ENCODE data around the gene HYAL2.

Gene HYAL2

DNA sequence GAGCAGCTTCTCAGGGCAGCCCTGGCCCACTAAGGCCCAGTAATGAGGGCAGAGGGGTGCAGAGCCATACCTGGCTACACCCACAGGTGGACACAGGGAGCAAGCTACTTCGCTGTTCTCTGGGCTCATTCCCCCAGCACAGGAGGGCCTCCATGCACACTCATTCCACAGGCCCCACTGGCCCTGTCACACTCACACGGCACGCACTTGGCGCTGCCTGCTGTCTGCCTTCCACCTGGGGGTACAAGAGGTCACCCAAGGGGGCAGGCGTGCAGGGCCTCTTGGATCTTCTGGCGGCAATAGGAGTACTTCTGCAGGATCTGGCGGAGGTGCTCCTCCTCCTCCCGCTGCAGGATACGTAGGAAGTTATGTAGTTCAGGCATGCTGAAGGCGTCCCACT is 7.8 kb upstream of the HYAL2 start:
- DNase-seq (ENCODE audit: low spot score), result no peak

DNA sequence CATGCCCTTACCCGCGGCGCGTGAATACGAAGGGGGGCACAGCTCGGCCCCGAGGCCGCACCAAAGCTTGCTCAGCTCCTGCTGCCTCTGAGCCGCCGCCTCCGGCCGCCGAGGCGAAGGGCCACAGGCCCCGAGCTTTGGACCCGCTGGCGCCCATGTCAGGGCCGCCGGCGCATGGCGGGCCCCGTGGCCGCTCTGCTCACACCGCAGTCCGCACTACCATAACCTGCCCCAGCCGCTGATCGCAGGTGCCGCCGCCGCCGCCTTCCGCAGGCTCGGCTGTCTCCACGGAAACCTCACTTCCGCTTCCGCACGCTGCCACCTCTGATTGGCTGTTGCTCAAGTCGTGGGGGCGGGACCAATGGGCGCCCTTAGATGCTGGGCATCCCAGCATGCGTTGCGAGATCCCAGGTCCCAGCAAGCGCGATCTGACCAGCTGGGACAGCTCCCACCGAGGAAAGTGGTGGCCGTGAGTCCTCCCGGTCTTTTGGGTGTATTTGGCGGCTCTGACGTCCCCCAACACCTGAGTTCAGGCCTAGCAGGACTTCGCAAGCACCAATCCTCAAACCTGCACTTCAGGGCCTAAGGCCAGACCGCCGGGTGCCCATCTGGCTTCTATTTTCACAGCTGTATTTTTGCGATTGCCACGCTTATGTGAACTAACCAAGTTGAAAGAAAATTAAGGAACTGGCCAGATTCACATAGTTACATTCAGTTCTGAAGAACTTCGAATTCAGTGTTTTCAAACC is 5.6 kb upstream of the HYAL2 start, which contains the start of gene TUSC2:
Gene TUSC2 (minus strand): TSS at position 281 of the 749 bp plus-strand sequence. CDS start 124 bp downstream, at position 157.
- DNase-seq (ENCODE audit: low spot score), result peak; percentile 94

DNA sequence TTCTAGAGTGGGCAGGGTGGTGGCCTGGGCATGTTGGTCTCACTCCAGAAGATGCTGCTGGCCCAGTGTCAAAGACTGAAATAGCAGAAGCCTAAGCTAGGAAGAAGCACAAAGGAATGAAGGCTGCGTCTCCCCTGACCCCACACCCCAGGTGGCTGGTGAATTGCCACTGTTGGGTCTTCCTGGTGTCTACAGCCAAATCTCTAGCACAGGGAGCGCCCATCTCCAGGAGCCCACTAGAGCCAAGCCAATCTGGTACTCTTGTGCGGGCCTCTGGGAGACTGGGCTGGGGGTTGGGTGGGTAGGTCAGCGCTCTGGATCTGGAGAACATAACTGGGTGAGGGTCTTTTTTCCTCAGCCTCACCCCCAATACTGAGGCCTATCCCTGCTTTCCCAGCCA is 4.6 kb upstream of the HYAL2 start:
- DNase-seq (ENCODE audit: low spot score), result no peak

DNA sequence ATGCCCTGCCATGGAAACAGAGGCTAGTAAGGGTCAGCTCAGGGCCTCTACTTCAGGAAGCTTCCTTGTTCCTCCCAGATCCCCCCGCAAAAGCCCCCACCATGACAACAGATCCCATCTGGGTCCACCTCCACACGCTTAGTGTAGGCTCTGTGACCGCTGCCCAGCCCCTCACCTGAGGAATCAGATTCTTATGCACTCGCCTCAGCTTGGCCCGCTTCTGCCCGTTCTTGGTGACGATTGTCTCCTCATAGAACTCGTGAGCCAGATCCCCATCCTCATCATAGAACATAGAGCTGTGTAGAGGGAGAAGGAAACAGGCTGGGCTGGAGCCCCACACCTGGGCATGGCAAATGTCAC is 3.6 kb upstream of the HYAL2 start:
- DNase-seq (ENCODE audit: low spot score), result no peak

DNA sequence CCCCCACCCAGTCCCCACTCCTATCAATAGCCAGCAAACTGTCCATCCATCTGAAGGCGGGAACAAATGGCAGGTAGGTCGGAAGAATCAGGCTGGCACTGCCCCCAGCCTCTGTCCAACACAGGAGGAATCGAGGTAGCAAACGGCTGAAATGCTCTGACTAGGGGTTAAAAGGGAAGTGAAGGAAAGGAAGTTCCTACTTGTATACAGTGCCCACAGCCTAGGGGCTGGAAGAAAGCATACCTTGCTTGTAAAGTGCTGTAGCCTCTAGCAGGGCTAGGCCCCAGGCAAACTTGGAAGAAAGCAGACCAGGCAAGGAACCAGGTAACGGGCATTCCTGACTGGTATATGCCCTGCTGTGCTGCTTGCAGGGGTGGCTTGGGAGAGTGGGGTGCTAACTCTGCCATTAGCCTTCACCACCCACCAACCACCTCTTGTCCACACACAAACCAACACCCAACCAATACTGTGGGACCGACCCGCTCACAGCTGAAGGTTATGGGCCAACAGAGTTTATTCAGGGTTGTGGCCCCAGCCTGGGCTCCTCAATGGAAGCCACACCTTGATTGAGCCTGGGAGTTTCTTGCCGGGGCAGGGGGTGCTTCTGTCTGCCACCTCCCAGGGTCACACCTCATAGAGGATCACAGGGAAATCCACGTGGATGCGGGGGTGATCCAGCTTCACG is 3.1 kb upstream of the HYAL2 start:
- no peak for DNase-seq (ENCODE audit: low spot score)

DNA sequence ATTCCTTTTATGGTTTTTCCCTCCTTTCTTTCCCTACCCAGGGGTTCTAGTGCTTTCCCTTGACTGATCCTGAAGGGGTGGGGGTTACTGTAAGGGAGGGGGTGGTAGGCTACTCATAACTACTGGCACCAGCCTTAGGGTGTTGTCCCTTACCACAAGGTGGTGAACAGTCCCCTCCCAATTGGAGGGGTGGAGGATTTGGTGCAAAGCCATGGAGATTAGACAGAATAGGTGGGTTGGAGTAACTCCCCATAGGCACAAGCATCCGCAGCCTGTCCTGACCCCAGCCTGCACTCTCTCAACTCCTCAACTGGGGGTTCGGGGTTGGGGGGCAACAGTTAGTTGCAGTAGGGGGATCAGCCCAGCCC is 2.6 kb upstream of the HYAL2 start:
- no peak for DNase-seq (ENCODE audit: low spot score)

DNA sequence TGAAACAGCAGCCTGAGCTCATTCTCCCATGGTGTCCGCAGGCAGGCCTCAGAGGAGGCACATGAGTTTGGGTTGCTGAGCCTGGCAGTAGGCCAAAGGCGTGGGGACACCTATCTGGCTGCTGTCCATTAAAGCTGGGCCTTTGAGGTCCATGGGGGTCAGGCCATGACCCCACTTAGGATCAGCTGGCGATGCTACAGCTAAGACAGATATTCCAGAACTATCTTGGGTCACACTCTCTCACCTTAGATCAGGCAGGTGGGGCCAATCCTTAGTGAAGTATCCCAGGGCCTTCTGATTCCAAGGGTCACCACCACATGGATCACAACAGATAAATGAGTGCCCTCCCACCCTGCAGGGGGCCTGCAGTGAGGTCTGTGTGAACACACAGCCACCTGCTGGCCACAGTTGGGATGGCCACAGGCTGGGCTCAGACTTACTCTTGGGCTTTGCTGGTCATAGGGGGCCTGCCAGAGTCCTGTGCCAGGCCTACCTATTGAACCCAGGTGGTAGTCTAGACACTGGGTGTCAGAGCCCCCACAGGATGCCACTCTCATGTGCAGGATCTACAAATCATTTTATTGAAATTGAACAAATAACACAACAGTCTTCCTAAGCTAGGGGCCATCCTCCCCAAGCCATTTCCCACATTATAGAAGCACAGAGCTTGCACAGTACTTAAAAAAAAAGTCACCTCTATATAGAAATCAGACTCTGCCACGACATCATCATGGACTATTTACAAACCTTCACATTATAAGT is 2.0 kb upstream of the HYAL2 start:
- peak; percentile 45 for DNase-seq (ENCODE audit: low spot score)

DNA sequence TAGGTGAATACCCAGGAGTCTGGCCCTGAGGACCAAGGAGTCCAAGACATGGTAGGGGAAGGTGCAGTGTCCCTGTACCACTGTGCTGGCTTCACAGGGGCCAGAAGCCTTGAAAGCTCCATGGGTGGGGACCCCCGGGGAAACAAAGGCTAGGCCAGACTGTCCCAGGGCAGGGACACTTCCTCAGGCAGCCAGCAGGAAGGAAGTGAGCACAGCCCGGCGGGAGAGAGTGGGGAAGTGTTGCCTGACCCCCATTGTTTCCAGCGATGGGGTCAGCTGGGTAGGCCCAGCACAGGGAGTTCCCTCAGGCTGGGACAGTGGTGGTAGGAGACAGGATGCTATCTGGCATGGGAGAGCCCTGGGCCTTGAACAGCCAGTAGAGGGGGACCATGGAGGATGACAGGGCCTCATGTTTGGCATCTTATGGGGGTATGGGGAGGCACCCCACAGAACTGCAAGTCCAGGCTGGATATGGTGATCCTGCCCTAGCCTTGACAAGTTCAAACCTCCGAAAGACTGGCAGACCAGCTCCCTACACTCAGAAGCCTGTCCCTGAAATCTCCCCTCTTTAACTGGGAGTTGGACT is 1.2 kb upstream of the HYAL2 start:
- no peak for DNase-seq (ENCODE audit: low spot score)

DNA sequence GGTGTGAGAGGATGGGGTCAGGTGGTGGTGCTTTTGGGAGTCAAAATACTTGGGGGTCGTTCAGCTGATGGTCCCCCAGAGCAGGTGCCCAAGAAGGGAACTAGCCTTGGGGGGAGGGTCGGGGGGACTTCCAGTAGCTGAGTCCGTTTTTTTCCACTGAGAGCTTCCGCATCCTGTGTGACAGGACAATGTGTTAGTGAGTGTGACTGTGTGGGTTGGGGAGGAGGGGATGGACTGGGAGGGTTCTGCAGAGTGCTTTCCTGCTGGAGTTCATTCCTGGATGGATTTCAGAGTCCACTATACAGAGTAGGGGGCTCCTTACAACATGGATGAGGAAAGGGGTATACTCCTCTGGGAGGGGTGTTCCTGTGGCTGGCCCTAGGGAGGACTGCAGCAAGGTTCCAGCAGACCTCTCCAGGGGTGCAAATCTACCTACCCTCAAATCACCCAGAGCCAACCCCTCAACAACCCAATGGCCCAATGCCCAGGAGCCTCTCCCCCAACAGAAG is 601 bp upstream of the HYAL2 start:
- no peak for DNase-seq (ENCODE audit: low spot score)

DNA sequence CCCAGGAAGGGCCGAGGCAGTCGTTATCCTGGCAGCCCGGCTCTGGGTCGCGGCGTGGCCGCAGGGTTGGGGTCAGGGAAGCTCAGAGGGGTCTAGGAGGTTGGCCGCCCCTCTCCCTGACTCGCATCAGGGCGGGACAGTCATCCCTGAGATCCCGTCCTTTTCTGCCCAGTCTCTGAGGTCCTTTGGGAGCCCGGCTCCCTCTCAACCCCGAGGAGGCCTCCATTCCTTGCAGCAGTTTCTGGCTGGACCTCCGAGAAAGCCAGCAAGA is 495 bp downstream of the HYAL2 start:
- no peak for DNase-seq (ENCODE audit: low spot score)

DNA sequence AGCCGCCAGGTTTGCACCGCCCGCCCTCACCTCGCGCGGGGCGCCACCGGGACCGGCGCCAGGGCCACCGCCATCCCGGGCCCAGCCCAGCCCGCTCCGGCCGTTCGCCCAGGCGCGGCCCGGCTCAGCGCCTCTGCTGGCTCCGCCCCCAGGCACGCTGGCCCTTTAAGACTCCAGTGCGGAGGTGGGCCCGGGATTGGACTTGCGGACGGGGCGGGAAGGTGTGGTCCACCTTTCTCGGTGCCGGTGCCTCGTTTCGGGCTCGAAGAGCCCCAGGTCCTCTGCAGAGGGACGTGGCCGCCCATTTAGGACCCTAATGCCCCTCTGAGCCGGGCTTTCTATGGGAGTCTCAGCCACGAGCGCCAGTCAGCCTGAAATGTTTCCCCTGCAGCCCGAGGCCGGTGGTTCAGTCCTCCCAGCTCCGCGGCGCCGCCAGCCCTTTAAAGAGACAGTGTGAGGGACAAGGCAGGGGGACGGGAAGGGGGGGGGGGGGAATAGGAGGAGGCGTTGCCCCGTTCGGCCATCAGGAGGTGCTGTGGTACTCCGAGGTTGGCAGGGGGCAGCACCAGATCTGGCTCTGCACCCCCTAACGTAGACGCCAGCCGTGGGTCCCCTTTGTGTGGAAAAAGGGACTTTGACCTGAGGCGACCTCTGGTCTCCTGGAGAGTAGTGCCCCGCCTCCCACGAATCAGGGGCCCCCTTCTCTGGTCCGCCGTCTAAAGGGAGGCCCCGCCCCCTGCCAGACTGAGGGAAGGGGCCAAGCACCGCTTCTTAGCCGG is 1.0 kb downstream of the HYAL2 start:
- peak; percentile 78 for DNase-seq (ENCODE audit: low spot score)

DNA sequence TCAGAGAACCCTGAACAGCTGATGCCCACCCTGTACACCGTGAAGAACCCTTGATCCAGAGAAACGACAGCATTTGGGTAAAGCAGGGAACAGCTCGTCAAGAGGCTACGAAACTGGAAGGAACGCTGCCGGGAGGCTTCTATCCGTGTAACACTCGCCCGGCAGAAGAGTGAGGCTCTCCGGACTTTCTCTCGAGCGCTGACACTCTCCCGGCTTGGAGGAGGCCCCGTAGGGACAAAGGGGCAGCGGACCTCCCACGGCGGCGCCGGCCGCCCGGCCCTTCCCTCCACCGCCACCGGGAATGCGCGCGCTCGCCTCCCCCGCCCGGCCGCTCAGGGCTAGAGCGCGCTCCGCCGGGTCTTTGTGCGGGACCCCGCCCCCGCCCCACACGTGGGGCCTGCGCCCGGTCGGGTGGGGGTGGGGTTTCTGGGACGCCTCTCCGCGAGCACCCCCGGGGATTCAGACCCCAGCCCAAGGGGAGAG is 1.7 kb downstream of the HYAL2 start:
- DNase-seq (ENCODE audit: low spot score), result peak; percentile 58

DNA sequence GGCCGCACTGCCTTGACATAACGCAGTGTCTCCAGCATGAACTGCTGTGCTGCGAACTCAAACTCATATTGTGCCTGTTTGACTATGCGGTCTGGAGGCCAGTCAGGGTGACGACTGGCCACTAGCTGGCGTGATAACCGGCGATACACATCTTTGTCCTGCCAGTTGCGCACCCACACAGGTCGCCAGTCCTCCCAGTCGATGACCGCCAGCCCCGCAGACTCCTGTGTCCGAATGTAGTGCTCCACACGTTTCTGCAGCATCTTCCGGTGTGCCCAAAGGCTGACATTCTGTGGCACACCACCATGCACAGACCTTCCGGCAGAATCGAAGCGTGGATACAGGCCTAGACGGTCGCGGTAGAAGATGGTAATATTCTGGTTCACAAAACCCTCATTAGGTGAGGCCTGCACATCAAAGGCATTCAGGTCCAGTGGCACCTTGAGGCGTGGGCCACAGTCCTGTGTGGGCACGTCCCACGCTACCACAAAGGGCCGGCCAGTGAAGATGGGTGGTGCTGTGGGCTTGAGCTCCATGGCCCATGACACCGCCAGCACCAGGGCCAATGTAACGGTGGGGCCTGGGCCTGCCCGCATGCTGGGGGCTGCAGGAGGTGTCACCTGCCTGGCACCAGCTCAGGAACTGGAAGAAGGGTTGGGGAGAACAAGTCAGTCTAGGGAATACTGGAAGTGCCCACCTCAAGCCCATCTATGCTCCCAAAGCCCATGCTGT is 2.5 kb downstream of the HYAL2 start:
- DNase-seq (ENCODE audit: low spot score), result no peak

DNA sequence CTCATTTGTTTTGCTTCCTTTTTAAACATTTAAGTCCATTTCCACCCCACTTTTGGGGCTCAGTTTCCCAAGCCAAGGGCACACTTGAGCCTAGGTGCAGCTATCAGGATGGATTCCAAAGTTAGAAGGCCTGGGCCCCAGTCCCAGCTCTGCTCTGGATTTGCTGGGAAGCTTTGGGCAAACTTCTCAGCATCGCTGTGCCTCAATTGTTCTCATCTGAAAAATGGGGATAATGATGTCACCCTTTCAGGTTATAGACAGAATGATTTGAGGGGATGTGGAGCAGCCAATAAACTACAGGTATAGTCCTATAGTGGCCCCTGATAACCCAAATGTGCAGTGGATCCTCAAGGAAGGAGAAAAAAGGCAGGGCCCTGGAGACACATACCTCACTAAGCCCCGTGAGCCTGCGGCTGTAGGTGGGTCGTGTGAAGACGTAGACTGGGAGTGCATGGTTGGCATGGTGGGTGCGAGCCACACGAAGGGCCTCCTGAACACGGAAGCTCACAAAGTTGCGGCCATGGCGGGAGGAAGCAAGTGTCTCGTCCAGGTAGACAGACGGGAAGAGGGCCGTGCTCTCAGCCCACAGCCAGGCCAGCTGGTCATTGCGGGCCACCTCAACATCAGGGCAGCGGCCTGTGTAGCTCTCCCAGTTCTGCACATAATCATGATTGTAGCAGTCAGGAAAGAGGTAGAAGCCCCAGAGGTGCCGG is 3.2 kb downstream of the HYAL2 start:
- DNase-seq (ENCODE audit: low spot score), result no peak

DNA sequence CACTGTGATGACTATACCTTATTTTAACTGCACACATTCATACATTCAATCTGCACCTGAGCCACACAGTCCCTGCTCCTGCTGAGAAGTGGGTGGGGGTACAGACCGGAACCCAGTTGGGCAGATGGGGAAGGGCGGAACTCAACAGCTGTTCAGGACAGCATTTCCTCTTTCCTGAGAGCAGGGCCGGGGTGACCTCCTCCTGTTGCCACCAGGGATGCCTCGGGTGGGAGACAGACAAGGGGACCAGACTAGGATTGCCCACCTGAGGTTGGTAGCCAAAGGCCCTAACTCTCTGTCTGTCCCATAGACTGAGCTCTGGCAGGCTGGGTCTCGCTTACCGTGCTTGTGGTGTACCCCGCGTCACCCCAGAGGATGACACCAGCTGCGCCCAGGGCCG is 3.9 kb downstream of the HYAL2 start:
- DNase-seq (ENCODE audit: low spot score), result no peak

DNA sequence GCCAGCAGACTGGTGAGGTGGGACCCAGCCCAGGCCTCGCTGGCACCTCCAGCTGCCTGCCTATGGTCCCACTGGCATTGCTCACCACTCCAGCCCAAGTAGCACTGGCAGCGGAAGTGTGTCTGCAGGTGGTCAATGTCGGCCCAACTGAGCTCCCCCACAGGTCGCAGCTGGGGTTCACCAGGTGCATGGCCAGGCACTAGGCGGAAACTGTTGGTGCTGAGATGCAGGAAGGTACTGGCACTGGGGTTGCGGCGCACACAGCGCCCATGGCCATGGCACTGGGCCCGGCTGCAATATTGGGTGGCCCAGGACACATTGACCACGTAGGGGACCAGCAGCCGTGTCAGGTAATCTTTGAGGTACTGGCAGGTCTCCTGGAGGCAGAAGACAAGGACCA is 4.4 kb downstream of the HYAL2 start:
- DNase-seq (ENCODE audit: low spot score), result no peak

DNA sequence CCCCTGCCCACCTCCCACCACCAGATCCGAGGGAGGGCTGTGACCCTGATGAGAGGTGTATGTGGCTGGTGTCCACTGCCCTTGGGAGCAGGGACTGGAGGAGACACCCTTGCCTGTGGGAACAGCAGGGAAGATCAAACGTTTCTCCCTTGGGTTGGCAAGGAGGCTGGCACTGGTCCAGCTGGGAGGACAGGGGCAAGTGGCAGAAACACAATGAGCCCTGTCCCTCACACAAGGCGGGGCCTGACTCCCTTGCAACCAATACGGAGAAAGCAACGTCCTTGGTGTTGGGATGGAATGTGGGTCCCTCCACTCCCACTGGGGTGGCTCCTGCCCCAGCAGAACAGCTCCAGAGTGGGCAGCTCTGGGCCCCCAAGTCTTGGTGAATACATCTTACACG is 5.2 kb downstream of the HYAL2 start:
- DNase-seq (ENCODE audit: low spot score), result no peak

DNA sequence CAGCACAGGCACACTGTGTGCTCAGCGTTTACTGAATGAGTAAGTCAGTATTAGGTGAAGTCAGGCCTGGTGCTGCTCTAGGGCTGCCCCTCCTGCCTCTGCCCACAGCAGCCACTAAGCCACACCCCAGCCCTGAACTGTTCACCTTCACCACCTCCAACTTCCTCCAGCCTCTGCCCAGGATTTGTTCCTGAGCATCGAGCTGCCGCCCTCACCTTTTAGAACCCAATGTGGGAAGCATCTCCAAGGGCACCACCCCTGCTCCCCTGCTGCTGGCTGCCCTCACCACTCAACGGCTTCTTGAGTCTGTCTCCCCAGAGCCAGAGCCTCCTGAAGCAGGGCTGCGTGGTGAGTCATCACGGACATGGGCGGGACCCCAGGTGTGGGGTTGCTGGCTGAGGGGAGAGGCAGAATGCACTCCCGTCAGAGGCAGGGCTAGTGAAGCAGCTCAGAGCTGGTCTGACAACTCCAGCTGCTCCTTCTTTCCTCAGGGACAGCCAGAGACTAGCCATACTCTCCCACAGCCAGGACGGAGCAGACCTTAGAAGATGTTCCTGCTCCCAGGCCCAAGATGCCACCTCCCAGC is 5.8 kb downstream of the HYAL2 start:
- DNase-seq (ENCODE audit: low spot score), result peak; percentile 70

DNA sequence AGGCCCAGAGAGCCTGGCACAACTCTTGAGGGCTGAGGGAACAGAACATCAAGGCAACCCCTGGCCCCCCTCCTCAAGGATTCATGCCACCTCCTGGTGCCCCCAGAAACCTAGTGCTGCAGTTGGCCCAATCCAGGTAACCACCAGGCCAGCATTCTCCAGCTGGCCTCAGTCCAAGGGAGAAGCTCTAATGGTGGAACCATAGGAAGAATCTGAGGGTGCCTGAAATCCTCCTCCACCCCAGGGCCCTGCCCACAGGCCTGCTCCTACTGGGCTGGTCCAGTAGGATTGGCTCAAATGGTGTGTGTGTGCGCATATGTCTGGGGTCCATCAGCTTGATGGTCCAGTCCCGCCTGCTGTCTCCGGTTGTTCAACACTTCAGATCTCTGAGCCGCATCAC is 7.7 kb downstream of the HYAL2 start:
- no peak for DNase-seq (ENCODE audit: low spot score)

DNA sequence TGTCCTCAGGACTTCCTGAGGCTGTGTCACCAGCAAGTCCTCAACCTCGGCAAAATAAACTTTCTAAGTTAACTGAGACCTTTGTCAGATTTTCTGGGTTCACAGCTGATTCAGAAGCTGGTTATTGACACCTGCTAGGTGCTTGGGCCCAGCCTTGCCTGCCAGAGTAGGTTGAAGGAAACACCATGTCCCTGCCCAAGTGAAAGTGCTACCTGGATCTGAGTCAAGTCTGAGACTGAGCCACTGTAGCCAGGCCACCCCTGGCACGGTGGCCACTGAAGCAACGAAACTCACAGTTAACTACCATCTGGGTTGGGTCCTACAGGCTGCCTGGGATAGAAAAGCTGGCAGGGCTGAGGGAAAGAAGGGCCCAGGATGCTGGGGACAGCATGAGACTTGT is 8.2 kb downstream of the HYAL2 start:
- DNase-seq (ENCODE audit: low spot score), result no peak

Measured in CD4-positive, alpha-beta T cell treated with Interleukin-6 at 100 ng/mL for 8 hours (primary cell).